SK-N-MC (cell line): ENCODE measurements around the gene LMX1A.

ENCODE experiments used
- EZH2 ChIP-seq: fragments of 200-600 bp; sonication (generic); IDR thresholded peaks from one replicate; pipeline ENCODE4 v1.6.1; 2017; ENCODE audit warnings: antibody characterized with exemption
- POLR2AphosphoS5 ChIP-seq: IDR thresholded peaks from 2 replicates; pipeline ENCODE4 v1.6.1; 2012; ENCODE audit warnings: mild to moderate bottlenecking, low read depth, low read length, borderline replicate concordance

- no peak for TF ChIP-seq EZH2
- TF ChIP-seq POLR2AphosphoS5, result no peak
These were observed 102.7 kb downstream of the LMX1A start for GRCh38 chr1:165253818-165254254.
